CD14-positive monocyte (primary cell): ENCODE data around the gene FAM117A. TPM values are rescaled to one million over a fixed set of nuclear protein-coding genes. Genes with fewer than 3 reads are reported as not detected.

Experiments used
- DNase-seq, 3 donors: peaks; one replicate each; pipeline ENCODE4 v3.0.0-alpha.2; 2011 to 2022
- H2AFZ ChIP-seq: 2 replicates; pipeline ENCODE4 v1.6.0; 2012; ENCODE audit warnings: mild to moderate bottlenecking, low read depth, low read length, inconsistent platforms; ENCODE audit not compliant: insufficient read depth, poor library complexity, severe bottlenecking
- H3K27ac ChIP-seq, 2 donors: 1 replicate in 1 of 2; 2 replicates in 1 of 2; pipeline ENCODE4 v1.5.1; 2012 to 2013; ENCODE audit warnings: low read length in 2 of 2, control low read depth in 1 of 2, inconsistent platforms in 1 of 2, low read depth in 1 of 2, mild to moderate bottlenecking in 1 of 2
- H3K27me3 ChIP-seq, 2 donors: one replicate each; pipeline versions ENCODE4 v1.6.0 to v1.6.1; 2011 to 2013; ENCODE audit warnings: low read length in 2 of 2; ENCODE audit not compliant: control insufficient read depth in 2 of 2, insufficient read depth in 2 of 2
- H3K36me3 ChIP-seq, 2 donors: replicated peaks in 1 of 2; 1 replicate in 1 of 2; 2 replicates in 1 of 2; pipeline versions ENCODE4 v1.5.1 to v1.6.1; 2012 to 2013; ENCODE audit warnings: low read length in 2 of 2, control low read depth in 1 of 2, inconsistent platforms in 1 of 2, mild to moderate bottlenecking in 1 of 2; ENCODE audit not compliant: insufficient read depth in 2 of 2, control insufficient read depth in 1 of 2
- H3K4me1 ChIP-seq, 2 donors: 1 replicate in 1 of 2; 2 replicates in 1 of 2; pipeline versions ENCODE4 v1.5.1 to v1.6.1; 2012 to 2013; ENCODE audit warnings: low read length in 2 of 2, control low read depth in 1 of 2, inconsistent platforms in 1 of 2, mild to moderate bottlenecking in 1 of 2, moderate library complexity in 1 of 2; ENCODE audit not compliant: insufficient read depth in 2 of 2, control insufficient read depth in 1 of 2
- H3K4me2 ChIP-seq: replicated peaks from 2 replicates; pipeline ENCODE3; 2012; ENCODE audit warnings: low read length, moderate library complexity, mild to moderate bottlenecking; ENCODE audit not compliant: poor library complexity, severe bottlenecking; ENCODE audit errors: extremely low read depth
- H3K4me3 ChIP-seq, 3 experiments: fragments of 200-600 bp in 1 of 3; sonication (generic) in 1 of 3; replicated peaks in 1 of 3; 1 replicate in 2 of 3; 2 replicates in 1 of 3; pipeline ENCODE4 v1.5.1; 2011 to 2013; ENCODE audit warnings: low read length in 3 of 3, mild to moderate bottlenecking in 3 of 3, control low read depth in 2 of 3, low read depth in 2 of 3, inconsistent platforms in 1 of 3, moderate library complexity in 1 of 3
- H3K79me2 ChIP-seq: 2 replicates; pipeline ENCODE4 v1.6.0; 2012; ENCODE audit warnings: mild to moderate bottlenecking, control low read depth, inconsistent platforms, low read length, moderate library complexity; ENCODE audit not compliant: insufficient read depth
- H3K9ac ChIP-seq: 2 replicates; pipeline ENCODE4 v1.6.0; 2017; ENCODE audit warnings: low read length, mild to moderate bottlenecking; ENCODE audit not compliant: insufficient read depth, poor library complexity, severe bottlenecking
- H3K9me3 ChIP-seq, 2 donors: replicated peaks in 1 of 2; 1 replicate in 1 of 2; 2 replicates in 1 of 2; pipeline versions ENCODE4 v1.5.1 to v1.6.1; 2012 to 2013; ENCODE audit warnings: low read length in 2 of 2, control low read depth in 1 of 2; ENCODE audit not compliant: control insufficient read depth in 1 of 2, insufficient read depth in 1 of 2
- H4K20me1 ChIP-seq: 2 replicates; pipeline ENCODE4 v1.6.0; 2012; ENCODE audit warnings: mild to moderate bottlenecking, low read length, control low read depth, moderate library complexity; ENCODE audit not compliant: insufficient read depth
- H3K27ac Mint-ChIP-seq, 7 donors: one replicate each; pipeline ENCODE4 v1.8.0; 2020; ENCODE audit warnings: mild to moderate bottlenecking in 7 of 7, mixed read lengths in 7 of 7, moderate library complexity in 6 of 7, inconsistent platforms in 2 of 7
- H3K27me3 Mint-ChIP-seq, 3 donors: one replicate each; pipeline ENCODE4 v1.8.0; 2021 to 2022; ENCODE audit warnings: low read depth in 3 of 3, mild to moderate bottlenecking in 3 of 3, mixed read lengths in 3 of 3, moderate library complexity in 3 of 3, inconsistent platforms in 1 of 3
- H3K36me3 Mint-ChIP-seq, 2 donors: one replicate each; pipeline ENCODE4 v1.8.0; 2020; ENCODE audit warnings: mixed read lengths in 2 of 2, inconsistent platforms in 1 of 2, mild to moderate bottlenecking in 1 of 2
- H3K4me1 Mint-ChIP-seq: one replicate; pipeline ENCODE4 v1.8.0; 2020; ENCODE audit warnings: mild to moderate bottlenecking, mixed read lengths
- H3K4me3 Mint-ChIP-seq, 2 donors: one replicate each; pipeline ENCODE4 v1.8.0; 2020; ENCODE audit warnings: mild to moderate bottlenecking in 2 of 2, mixed read lengths in 2 of 2, moderate library complexity in 1 of 2
- H3K9me3 Mint-ChIP-seq, 7 donors: one replicate each; pipeline ENCODE4 v1.8.0; 2020 to 2022; ENCODE audit warnings: mixed read lengths in 7 of 7, mild to moderate bottlenecking in 6 of 7, moderate library complexity in 6 of 7, inconsistent platforms in 2 of 7
- WGBS: methylation state at CpG from one replicate; pipeline ENCODE4 v1.1.5; 2013; ENCODE audit warnings: missing lambda C conversion rate; ENCODE audit not compliant: insufficient coverage; 5-methylcytosine and 5-hydroxymethylcytosine counted together
- intact Hi-C, 2 donors: fragments of 100-400 bp; cut with micrococcal nuclease; formaldehyde crosslinking; loops; one replicate each; pipeline versions ENCODE4 v1.15.0 to v1.15.1; 2023
- polyA plus RNA-seq, 3 donors: library from polyadenylated mRNA; depleted of rRNA in 1 of 3; unstranded in 2 of 3; stranded (reverse) in 1 of 3; fragments of 300-500 nt in 2 of 3; fragments of >200 nt in 1 of 3; fragmentation: Illumina TruSeq in 2 of 3; gene quantifications; 1 replicate in 2 of 3; 2 replicates in 1 of 3; pipeline ENCODE4 v1.2.3, GENCODE V29; 2012 to 2021
- TF ChIP-seq, protein P1 (sequence below): fragments of 200-600 bp; IDR thresholded peaks from one replicate; pipeline ENCODE4 v1.8.0; 2022; ENCODE audit warnings: antibody characterized with exemption, mild to moderate bottlenecking

The FAM117A gene
- polyA plus RNA-seq, 3 donors: 11.8 to 34.9 (median 17.9) TPM

DNA sequence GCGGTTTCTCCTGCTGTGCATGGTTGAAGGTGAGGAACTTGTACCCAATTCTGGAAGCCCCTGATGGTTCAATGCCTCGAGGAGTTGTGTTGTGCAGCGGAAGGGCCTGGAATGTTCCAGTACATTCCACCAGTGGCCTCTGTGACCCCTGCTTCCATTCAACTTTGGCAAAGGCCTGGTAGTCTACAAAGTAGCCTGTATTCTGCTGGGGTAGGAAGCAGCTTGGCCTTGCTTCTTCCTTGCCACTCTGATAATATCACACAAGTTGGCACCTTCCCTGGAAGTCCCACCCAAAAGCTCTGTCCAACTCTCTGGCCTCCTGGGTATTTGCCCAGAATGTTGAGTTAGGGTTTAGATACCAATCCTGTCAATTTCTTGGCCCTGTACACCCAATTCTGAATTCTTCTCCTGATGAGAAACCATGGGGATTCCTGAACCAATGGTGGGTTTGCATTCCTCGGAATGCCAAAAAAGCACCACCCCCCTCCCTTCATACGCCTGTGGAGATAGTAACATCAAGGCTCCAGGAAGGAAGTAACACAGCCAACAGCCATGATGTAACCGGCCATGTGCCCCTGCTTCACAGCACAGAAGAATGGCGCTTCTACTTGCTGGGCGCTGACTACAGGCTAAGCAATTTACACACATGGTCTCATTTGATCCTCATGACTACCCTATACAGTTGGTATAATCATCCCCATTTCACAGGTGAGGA lies 11.8 kb upstream of the FAM117A start:
- Histone ChIP-seq H3K4me3 (no peak overlapping the region), H3K36me3 (no peaks in the 10 kb centered on the region), H3K9ac (no peak overlapping the region), H3K4me1 (peaks cover 2 to 18% of the 10 kb centered on the region in 2 donors), H4K20me1 (no peaks in the 10 kb centered on the region), H3K4me2 (no peak overlapping the region), H3K9me3 (no peaks in the 10 kb centered on the region), H3K27ac (no peak overlapping the region), H2AFZ (peak overlapping the region; percentile 44), H3K27me3 (no peaks in the 10 kb centered on the region), H3K79me2 (no peaks in the 10 kb centered on the region)
- TF ChIP-seq, protein P1, sequence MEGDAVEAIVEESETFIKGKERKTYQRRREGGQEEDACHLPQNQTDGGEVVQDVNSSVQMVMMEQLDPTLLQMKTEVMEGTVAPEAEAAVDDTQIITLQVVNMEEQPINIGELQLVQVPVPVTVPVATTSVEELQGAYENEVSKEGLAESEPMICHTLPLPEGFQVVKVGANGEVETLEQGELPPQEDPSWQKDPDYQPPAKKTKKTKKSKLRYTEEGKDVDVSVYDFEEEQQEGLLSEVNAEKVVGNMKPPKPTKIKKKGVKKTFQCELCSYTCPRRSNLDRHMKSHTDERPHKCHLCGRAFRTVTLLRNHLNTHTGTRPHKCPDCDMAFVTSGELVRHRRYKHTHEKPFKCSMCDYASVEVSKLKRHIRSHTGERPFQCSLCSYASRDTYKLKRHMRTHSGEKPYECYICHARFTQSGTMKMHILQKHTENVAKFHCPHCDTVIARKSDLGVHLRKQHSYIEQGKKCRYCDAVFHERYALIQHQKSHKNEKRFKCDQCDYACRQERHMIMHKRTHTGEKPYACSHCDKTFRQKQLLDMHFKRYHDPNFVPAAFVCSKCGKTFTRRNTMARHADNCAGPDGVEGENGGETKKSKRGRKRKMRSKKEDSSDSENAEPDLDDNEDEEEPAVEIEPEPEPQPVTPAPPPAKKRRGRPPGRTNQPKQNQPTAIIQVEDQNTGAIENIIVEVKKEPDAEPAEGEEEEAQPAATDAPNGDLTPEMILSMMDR: no peak
- H3K4me3 Mint-ChIP-seq: no peak overlapping the region
- no peak overlapping the region for H3K27ac Mint-ChIP-seq
- peaks cover 0 to 2% (median 0%) of the 10 kb centered on the region in 7 donors for H3K9me3 Mint-ChIP-seq
- WGBS: 57% methylated on average over 5 of the region's 8 CpGs
- no peak for DNase-seq
- H3K4me1 Mint-ChIP-seq: peaks cover 17% of the 10 kb centered on the region
- peaks cover 0 to 5% (median 0%) of the 10 kb centered on the region in 3 donors for H3K27me3 Mint-ChIP-seq
- intact Hi-C loops: loop anchor here in 1 of 2 donors (5.0 kb wide), 1 partner anchor 203 kb away; no protein-coding TSS in a partner anchor
- H3K36me3 Mint-ChIP-seq: no peaks in the 10 kb centered on the region

DNA sequence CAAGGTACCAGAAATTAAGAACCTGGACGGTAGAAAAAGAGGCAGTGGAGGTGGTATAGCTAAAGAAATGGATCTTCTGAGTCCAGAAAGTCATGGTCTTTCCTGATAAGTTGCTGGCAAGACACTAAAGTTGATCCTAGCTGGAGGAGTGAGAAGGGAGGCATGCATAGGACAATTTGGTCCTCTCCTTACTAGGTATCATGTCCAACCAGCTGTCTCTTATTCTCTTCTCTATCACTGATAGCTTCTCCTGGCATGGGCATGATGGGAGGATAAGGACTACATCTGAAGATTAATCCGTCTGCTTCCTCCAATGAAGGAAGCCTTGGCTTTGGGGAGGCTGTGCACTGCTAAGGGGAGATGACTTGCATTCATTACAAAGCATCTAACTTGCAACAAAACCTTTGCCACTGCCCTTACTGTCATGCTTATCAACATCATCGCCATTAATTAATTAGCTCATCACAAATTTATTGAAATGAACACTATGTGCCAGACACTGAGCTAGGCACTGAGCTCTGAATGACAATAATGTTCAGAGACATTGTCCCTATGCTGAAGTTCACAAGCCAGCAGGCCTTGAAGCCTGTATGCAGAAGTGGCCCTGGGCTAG lies 3.1 kb upstream of the FAM117A start:
- peaks cover 0 to 2% (median 1%) of the 10 kb centered on the region in 7 donors for H3K9me3 Mint-ChIP-seq
- H3K36me3 Mint-ChIP-seq: no peaks in the 10 kb centered on the region
- H3K79me2 ChIP-seq: peaks cover 21% of the 10 kb centered on the region
- no peak for DNase-seq
- no peak overlapping the region for H3K4me3 ChIP-seq
- no peak overlapping the region for H3K4me2 ChIP-seq
- no peak overlapping the region for H3K9ac ChIP-seq
- no peaks in the 10 kb centered on the region for H3K27me3 ChIP-seq
- intact Hi-C loops: no loop called here
- H3K27ac ChIP-seq: no peak overlapping the region
- H2AFZ ChIP-seq: no peak overlapping the region
- H4K20me1 ChIP-seq: peaks cover 3% of the 10 kb centered on the region
- no peak overlapping the region for H3K4me3 Mint-ChIP-seq
- H3K9me3 ChIP-seq: no peaks in the 10 kb centered on the region
- TF ChIP-seq, protein P1: no peak
- peaks cover 0 to 3% (median 0%) of the 10 kb centered on the region in 3 donors for H3K27me3 Mint-ChIP-seq
- WGBS: 81% methylated on average over 2 of the region's 3 CpGs
- H3K27ac Mint-ChIP-seq: no peak overlapping the region
- H3K36me3 ChIP-seq: no peaks in the 10 kb centered on the region
- peaks cover 18 to 29% of the 10 kb centered on the region in 2 donors for H3K4me1 ChIP-seq
- peaks cover 24% of the 10 kb centered on the region for H3K4me1 Mint-ChIP-seq
